ENCODE data around the gene MRFAP1L1.
A peak's percentile ranks its signal among the peaks of the same experiment; 100 is the strongest.

MRFAP1L1 gene

GRCh38 chr4:6720202-6720699, 10.6 kb upstream of the MRFAP1L1 start:
- Histone ChIP-seq H3K4me2 (ENCODE audit: low read length) (peak overlapping the region; percentile 65), H3K9ac (ENCODE audit: low read length) (no peak overlapping the region), H3K4me3 (ENCODE audit: low read length) (peak overlapping the region; percentile 47), H3K9me3 (ENCODE audit: insufficient read depth, low read length) (no peaks in the 10 kb centered on the region), H3K4me1 (ENCODE audit: low read length) (peaks cover 19% of the 10 kb centered on the region), H3K27me3 (ENCODE audit: low read depth, low read length) (no peaks in the 10 kb centered on the region), H4K20me1 (ENCODE audit: insufficient read depth, low read length) (0 out of 2 replicates have a peak, but pooled peaks cover 5% of the 10 kb centered on the region), H3K79me2 (ENCODE audit: low read length) (peaks cover 25% of the 10 kb centered on the region), H3K36me3 (replicated peaks; ENCODE audit: low read depth, low read length) (no peaks in the 10 kb centered on the region), H3K27ac (ENCODE audit: low read length) (no peak overlapping the region), H2AFZ (ENCODE audit: low read depth, low read length) (peak overlapping the region; percentile 16; the same call in 1 of the 2 replicates)
- TF ChIP-seq EZH2phosphoT487 (IDR thresholded peaks at IDR 0.05; ENCODE audit: low read depth): no peak
- peak; percentile 96 for TF ChIP-seq CTCF (IDR thresholded peaks at IDR 0.05; ENCODE audit: low read depth, low read length)

- no peak for TF ChIP-seq EZH2phosphoT487 (IDR thresholded peaks at IDR 0.05; ENCODE audit: low read depth)
- TF ChIP-seq CTCF (IDR thresholded peaks at IDR 0.05; ENCODE audit: low read depth, low read length): no peak
- Histone ChIP-seq H3K36me3 (replicated peaks; ENCODE audit: low read depth, low read length) (no peaks in the 10 kb centered on the region), H3K9me3 (ENCODE audit: insufficient read depth, low read length) (no peaks in the 10 kb centered on the region), H3K27ac (ENCODE audit: low read length) (no peak overlapping the region), H3K9ac (ENCODE audit: low read length) (no peak overlapping the region), H4K20me1 (ENCODE audit: insufficient read depth, low read length) (0 out of 2 replicates have a peak, but pooled peaks cover 5% of the 10 kb centered on the region), H3K27me3 (ENCODE audit: low read depth, low read length) (no peaks in the 10 kb centered on the region), H2AFZ (ENCODE audit: low read depth, low read length) (no peak overlapping the region), H3K4me1 (ENCODE audit: low read length) (peaks cover 24% of the 10 kb centered on the region), H3K79me2 (ENCODE audit: low read length) (peaks cover 25% of the 10 kb centered on the region), H3K4me2 (ENCODE audit: low read length) (no peak overlapping the region; the same call in 1 of the 2 replicates), H3K4me3 (ENCODE audit: low read length) (no peak overlapping the region; the same call in 1 of the 2 replicates)
Measured at GRCh38 chr4:6719611-6720179, 10.0 kb upstream of the MRFAP1L1 start.

GRCh38 chr4:6718932-6719610, 9.4 kb upstream of the MRFAP1L1 start:
- Histone ChIP-seq H3K9ac (ENCODE audit: low read length) (no peak overlapping the region), H3K9me3 (ENCODE audit: insufficient read depth, low read length) (no peaks in the 10 kb centered on the region), H3K79me2 (ENCODE audit: low read length) (peaks cover 25% of the 10 kb centered on the region), H3K27ac (ENCODE audit: low read length) (no peak overlapping the region), H4K20me1 (ENCODE audit: insufficient read depth, low read length) (0 out of 2 replicates have a peak, but pooled peaks cover 5% of the 10 kb centered on the region), H2AFZ (ENCODE audit: low read depth, low read length) (no peak overlapping the region), H3K36me3 (replicated peaks; ENCODE audit: low read depth, low read length) (no peaks in the 10 kb centered on the region), H3K4me1 (ENCODE audit: low read length) (peaks cover 24% of the 10 kb centered on the region), H3K27me3 (ENCODE audit: low read depth, low read length) (no peaks in the 10 kb centered on the region), H3K4me2 (ENCODE audit: low read length) (no peak overlapping the region), H3K4me3 (ENCODE audit: low read length) (no peak overlapping the region)
- TF ChIP-seq EZH2phosphoT487 (IDR thresholded peaks at IDR 0.05; ENCODE audit: low read depth) (no peak), CTCF (IDR thresholded peaks at IDR 0.05; ENCODE audit: low read depth, low read length) (no peak)

DNA sequence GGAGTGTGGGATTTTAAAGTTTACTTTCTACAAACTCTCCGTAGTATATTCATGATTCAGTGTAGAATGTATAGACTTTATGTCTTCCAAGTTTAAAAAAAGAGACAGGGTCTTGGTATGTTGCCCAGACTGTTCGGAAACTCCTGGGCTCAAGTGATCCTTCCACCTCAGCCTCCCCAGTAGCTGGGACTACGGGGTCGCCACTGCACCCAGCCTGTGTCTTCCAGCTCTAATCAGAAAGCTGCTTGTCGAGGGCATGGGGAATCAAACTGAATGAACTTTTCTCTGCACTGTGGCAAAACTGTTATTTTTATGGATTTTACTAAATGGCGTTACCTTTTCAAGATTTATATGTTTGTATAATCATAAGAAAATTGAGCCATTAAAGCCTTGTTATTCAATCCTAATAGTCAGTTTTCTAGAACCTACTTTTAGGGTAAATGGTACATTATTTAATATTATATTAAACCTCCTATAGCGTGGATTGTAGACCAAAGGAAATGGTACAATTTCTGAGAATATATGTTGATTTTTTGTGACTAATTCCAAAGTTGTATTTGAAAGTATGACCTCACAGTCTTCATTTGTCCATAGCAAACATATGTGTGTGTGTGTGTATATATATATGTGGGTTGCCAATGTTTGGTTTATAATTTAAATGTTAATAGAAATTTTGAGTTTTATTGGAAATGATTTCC, 7.4 kb upstream of the MRFAP1L1 start:
- Histone ChIP-seq H3K27ac (ENCODE audit: low read length) (no peak overlapping the region), H3K27me3 (ENCODE audit: low read depth, low read length) (no peaks in the 10 kb centered on the region), H3K79me2 (ENCODE audit: low read length) (peaks cover 25% of the 10 kb centered on the region), H3K9me3 (ENCODE audit: insufficient read depth, low read length) (no peaks in the 10 kb centered on the region), H4K20me1 (ENCODE audit: insufficient read depth, low read length) (0 out of 2 replicates have a peak, but pooled peaks cover 5% of the 10 kb centered on the region), H3K9ac (ENCODE audit: low read length) (peak overlapping the region; percentile 77), H3K4me1 (ENCODE audit: low read length) (peaks cover 24% of the 10 kb centered on the region), H3K4me3 (ENCODE audit: low read length) (peak overlapping the region; percentile 92), H3K36me3 (replicated peaks; ENCODE audit: low read depth, low read length) (no peaks in the 10 kb centered on the region), H2AFZ (ENCODE audit: low read depth, low read length) (no peak overlapping the region), H3K4me2 (ENCODE audit: low read length) (peak overlapping the region; percentile 95)
- TF ChIP-seq CTCF (IDR thresholded peaks at IDR 0.05; ENCODE audit: low read depth, low read length) (no peak), EZH2phosphoT487 (IDR thresholded peaks at IDR 0.05; ENCODE audit: low read depth) (no peak)

All from OCI-LY3 (cell line).